ENCODE measurements around the gene PRKCA. TPM values are rescaled to one million over a fixed set of nuclear protein-coding genes. Genes with fewer than 3 reads are reported as not detected.
"Not testable (repeated sequence)": the region's sequence is repeated elsewhere in the genome, so short reads cannot be mapped to it uniquely, and the experiment has no call there.

The PRKCA gene
- total RNA-seq, 2 experiments from 2014 or later = 63.1 to 68.9 TPM

DNA sequence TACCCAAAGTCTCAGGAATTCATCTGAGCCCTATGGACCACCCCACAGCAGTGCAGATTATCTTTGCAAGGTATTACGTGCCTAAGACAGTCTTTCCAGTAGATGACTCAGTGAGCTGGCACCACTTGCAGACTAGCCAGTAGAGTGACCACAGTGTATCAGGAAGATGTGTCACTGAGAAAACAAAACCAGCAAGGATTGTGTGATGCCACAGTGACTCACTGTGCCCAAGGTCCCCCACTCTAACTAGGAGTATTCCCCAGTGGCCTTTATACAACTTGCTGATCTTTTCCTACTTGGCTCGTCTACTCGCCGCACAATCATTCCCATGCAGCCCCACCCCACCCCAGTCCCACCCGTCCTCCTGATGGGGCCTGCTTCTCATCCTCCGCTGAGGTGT lies 26.8 kb upstream of the PRKCA start:
- Mint-ChIP-seq H3K4me3 (no peak overlapping the region), H3K4me1 (peaks cover 6% of the 10 kb centered on the region), H3K27me3 (peaks cover 3% of the 10 kb centered on the region), H3K27ac (no peak overlapping the region), H3K36me3 (no peaks in the 10 kb centered on the region), H3K9me3 (ENCODE audit: low read depth) (no peaks in the 10 kb centered on the region)
- CTCF ChIA-PET = no interaction called here
- peak; percentile 47 for ATAC-seq
- DNase-seq = peak; percentile 41

DNA sequence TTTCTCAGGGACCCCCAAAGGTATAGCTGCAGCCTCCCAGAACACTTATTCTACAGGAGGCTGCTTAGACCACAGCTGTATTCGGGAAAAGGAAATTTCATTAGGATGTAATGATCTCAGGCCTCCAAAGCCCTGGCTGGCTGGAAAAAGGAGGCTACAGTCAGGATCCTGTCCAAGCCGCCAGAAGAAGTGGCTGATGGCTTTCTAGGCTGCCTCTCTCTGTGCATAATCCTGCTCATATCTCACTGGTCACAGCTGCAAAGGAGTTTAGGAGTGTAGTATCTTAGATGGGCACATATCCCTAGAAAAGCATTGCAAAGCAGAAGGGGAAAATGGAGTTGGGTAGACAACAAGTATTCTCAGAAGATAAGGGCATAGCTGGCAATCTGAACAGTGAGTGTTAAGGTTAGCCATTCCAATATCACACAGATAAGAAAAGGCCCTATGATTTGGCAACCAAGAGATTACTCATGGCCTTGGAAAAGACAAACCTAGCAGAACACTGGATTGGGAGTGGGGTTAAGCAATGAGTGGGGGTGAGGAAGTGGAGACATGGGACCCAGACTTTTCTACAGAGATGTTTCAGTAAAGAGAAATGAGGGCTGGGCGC lies 26.0 kb upstream of the PRKCA start:
- Mint-ChIP-seq H3K4me3 (no peak overlapping the region), H3K27ac (no peak overlapping the region)

DNA sequence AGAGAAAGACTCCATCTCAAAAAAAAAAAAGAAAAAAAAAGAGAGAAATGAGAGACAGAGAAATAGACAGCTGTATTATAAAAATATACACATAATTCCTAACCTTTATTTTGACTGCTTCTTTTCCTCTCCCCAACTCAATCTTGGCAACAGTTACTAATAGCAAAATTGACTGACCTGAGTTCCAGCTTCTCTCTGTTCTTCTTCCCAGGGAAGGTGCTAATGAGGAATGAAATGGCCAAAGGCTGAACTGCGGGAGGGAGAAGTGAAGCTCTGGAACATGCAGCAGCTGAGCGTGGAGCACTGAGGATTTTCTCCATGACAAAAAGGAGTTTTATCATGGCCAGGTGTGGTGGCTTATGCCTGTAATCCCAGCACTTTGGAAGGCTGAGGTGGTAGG lies 25.2 kb upstream of the PRKCA start:
- Mint-ChIP-seq H3K4me3 (no peak overlapping the region), H3K9me3 (ENCODE audit: low read depth) (no peaks in the 10 kb centered on the region), H3K4me1 (peaks cover 6% of the 10 kb centered on the region), H3K27me3 (peaks cover 3% of the 10 kb centered on the region), H3K36me3 (no peaks in the 10 kb centered on the region), H3K27ac (no peak overlapping the region)
- no peak for DNase-seq
- no peak for ATAC-seq
- CTCF ChIA-PET = no interaction called here

More for the DNA sequence above, 26.0 kb upstream of the PRKCA start:
- no peak for ATAC-seq
- no peak for DNase-seq
- CTCF ChIA-PET = no interaction called here
- peaks cover 6% of the 10 kb centered on the region for H3K4me1 Mint-ChIP-seq
- no peaks in the 10 kb centered on the region for H3K36me3 Mint-ChIP-seq
- no peaks in the 10 kb centered on the region for H3K9me3 Mint-ChIP-seq (ENCODE audit: low read depth)
- H3K27me3 Mint-ChIP-seq = peaks cover 3% of the 10 kb centered on the region

DNA sequence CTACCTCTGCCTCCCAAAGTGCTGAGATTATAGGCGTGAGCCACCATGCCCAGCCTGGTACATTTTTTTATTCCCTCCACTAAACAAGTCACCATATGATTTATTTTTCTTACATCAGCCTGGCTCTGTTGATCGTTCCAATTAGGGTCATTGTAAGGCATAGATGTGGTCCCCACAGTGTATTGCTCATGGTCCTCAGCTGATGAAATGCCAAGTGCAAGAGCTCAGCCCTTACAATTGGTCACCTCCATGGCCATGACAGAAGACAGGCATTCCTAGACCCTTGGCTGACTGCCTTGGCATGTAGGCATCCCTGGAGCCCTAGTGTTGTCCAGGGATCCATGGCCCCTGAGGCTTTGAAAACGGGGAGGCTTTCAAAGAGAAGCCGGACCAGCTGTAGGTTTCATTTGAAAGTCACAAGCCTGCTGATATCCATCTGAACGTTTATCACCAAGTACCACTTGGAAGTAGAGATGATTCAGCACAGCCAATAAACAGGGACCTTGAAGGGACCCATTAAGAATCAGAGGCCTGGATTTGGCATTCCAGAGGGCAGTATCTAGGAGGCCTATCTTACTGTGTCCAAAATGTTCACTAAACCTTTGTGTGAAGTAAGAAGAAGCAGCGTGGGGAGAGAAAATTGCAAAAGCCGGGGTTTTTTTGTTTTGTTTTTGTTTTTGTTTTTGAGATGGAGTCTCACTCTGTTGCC lies 20.6 kb upstream of the PRKCA start:
- ATAC-seq (no peak), DNase-seq (peak; percentile 15)
- H3K9me3 Mint-ChIP-seq (ENCODE audit: low read depth) = no peaks in the 10 kb centered on the region
- H3K27me3 Mint-ChIP-seq = no peaks in the 10 kb centered on the region
- H3K4me3 Mint-ChIP-seq = no peak overlapping the region
- peaks cover 6% of the 10 kb centered on the region for H3K4me1 Mint-ChIP-seq
- no peaks in the 10 kb centered on the region for H3K36me3 Mint-ChIP-seq
- no peak overlapping the region for H3K27ac Mint-ChIP-seq
- CTCF ChIA-PET = interaction anchor here (0.6 kb wide), 1 partner anchor 60 kb away, joined by 3 read pairs; no protein-coding TSS in a partner anchor

DNA sequence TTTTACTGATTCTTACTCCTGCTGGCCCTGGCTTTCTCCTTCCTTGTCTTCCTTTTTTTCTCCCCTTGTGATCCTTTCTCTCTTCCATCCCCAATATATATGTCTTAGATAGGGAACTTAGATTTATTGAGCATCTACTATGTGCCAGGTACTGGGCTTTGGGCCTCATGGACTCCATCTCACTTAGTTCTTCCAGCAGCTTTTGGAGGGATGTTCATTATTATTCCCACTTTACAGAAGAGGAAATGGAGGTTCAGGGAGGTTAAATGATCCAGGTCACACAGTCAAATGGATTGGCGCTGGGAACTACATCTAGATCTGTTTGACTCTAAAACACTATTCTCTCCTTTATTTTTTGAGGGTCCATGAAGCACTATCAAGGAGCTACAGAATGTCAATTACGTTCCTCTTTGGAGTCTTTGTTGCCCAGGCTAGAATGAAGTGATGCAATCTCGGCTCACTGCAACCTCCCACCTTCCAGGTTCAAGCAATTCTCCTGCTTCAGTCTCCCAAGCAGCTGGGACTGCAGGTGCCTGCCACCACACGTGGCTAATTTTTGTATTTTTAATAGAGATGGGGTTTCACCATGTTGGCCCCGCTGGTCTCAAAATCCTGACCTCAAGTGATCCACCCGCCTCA lies 19.0 kb upstream of the PRKCA start:
- no peak for ATAC-seq
- DNase-seq = no peak
- Mint-ChIP-seq H3K36me3 (no peaks in the 10 kb centered on the region), H3K9me3 (ENCODE audit: low read depth) (no peaks in the 10 kb centered on the region), H3K4me1 (peaks cover 6% of the 10 kb centered on the region), H3K27ac (no peak overlapping the region), H3K27me3 (no peaks in the 10 kb centered on the region), H3K4me3 (no peak overlapping the region)
- CTCF ChIA-PET = no interaction called here

DNA sequence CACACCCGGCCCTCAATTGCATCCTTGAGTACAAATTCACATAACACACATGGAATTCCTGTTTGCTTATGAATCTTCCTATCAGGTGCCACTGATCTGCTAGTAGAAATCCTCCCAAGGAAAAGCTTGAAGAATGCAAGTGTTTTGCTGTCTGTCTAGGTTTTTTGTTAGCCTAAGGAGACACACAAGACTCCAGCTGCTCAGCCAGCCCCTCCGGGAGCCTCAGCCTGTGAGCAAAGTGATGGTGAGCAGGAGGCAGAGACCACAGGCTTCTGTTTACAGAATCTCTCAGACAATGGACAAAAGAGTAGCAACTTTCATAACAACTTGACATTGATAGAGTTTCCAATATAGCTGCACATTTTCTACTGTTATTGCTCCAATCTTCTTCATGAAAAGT lies 18.4 kb upstream of the PRKCA start:
- CTCF ChIA-PET = no interaction called here
- no peaks in the 10 kb centered on the region for H3K9me3 Mint-ChIP-seq (ENCODE audit: low read depth)
- H3K4me3 Mint-ChIP-seq = no peak overlapping the region
- DNase-seq = no peak
- H3K4me1 Mint-ChIP-seq = peaks cover 6% of the 10 kb centered on the region
- H3K27ac Mint-ChIP-seq = no peak overlapping the region
- ATAC-seq = no peak
- no peaks in the 10 kb centered on the region for H3K27me3 Mint-ChIP-seq
- H3K36me3 Mint-ChIP-seq = no peaks in the 10 kb centered on the region

DNA sequence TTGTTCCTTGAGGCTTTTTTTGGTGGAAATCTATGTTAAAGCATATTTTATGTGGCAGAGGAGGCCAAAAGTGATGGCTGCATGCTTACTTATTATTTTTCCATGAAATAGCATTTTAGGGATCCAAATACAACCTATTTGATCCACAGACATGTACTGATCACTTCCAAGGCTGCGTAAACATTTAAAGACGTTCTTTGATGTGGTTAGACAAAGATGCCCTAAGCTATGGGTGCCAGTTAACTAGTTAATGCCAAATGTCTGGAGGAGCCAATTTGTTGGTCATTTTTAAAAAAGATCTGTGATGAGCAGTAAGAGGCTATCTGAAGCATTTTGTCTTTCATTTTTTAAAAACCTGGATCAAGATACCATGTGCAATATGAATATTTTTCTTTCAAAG lies 17.3 kb upstream of the PRKCA start:
- CTCF ChIA-PET = no interaction called here
- H3K36me3 Mint-ChIP-seq = no peaks in the 10 kb centered on the region
- peaks cover 7% of the 10 kb centered on the region for H3K4me1 Mint-ChIP-seq
- H3K27ac Mint-ChIP-seq = no peak overlapping the region
- H3K27me3 Mint-ChIP-seq = no peaks in the 10 kb centered on the region
- DNase-seq = no peak
- H3K9me3 Mint-ChIP-seq (ENCODE audit: low read depth) = no peaks in the 10 kb centered on the region
- no peak for ATAC-seq
- no peak overlapping the region for H3K4me3 Mint-ChIP-seq

DNA sequence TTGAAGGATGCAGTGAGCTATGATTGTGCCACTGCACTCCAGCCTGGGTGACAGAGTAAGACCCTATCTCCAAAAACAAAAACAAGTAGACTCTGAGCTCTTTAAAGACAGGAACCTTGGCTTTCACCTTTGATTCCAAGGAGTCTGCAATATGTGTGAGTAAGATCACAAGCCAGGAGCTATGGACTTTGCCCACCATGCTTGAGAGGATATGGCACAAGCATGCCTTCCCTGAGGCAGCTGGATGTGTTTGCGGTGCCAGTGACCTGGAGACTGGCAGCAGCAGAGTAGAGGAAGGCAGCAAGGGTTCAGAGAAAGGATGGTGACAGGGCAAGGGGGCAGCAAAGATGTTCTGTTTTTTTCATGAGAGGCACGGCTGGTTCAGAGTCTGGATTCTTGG lies 14.5 kb upstream of the PRKCA start:
- DNase-seq (no peak), ATAC-seq (no peak)
- H3K4me1 Mint-ChIP-seq = peaks cover 9% of the 10 kb centered on the region
- CTCF ChIA-PET = no interaction called here
- no peak overlapping the region for H3K27ac Mint-ChIP-seq
- H3K4me3 Mint-ChIP-seq = no peak overlapping the region
- no peaks in the 10 kb centered on the region for H3K9me3 Mint-ChIP-seq (ENCODE audit: low read depth)
- H3K36me3 Mint-ChIP-seq = no peaks in the 10 kb centered on the region
- H3K27me3 Mint-ChIP-seq = no peaks in the 10 kb centered on the region

DNA sequence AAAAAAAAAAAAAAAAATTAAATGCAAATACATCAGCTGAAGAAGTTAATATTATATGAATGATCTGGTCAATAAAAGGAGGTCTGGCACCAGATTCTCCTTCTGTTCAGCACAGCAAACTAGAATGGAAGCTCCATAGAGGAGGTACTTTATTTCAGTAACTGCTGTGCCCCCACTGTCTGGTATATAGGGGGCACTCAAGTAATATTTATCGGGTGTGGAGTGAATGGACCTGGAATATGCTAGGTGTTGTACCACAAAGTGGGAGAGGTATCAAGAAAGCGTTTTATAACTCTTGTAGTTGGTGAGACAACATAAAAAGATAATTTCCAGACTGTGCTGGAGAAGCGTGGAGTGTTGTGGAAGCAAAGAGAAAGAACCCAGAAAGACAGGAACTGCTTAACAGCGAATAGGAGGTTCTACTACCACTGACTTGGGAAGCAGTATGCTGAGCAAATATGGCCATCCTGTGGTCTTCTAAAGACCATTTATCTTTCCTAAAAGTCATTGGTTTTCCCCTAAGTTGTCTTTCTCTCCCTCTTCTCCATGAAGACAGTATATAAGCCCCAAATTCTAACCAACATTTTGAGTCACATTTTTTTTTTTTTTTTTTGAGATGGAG lies 12.2 kb upstream of the PRKCA start:
- DNase-seq (no peak), ATAC-seq (no peak)
- Mint-ChIP-seq H3K9me3 (ENCODE audit: low read depth) (no peaks in the 10 kb centered on the region), H3K27ac (no peak overlapping the region), H3K27me3 (no peaks in the 10 kb centered on the region), H3K36me3 (no peaks in the 10 kb centered on the region), H3K4me3 (no peak overlapping the region), H3K4me1 (peaks cover 9% of the 10 kb centered on the region)
- CTCF ChIA-PET = interaction anchor here (0.6 to 0.7 kb wide), 2 partner anchors 10 to 630 kb away, joined by 3 read pairs; no protein-coding TSS in a partner anchor

DNA sequence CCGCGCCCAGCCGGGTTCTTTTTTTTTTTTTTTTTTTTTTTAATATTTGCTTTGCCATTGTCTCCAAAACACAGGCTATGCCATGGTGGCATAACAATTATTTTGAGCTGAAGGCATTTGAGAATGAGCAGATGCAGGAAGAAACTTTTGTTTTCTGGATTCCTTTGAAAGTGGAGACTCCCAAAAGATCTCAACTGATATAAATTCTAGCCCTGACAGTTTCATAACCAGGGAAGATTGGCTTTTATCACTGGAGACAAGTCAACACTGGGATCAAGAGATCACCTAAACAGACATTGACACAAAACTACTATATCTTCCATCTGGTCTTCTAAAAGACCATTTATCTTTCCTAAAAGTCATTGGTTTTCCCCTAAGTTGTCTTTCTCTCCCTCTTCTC lies 10.1 kb upstream of the PRKCA start:
- CTCF ChIA-PET = no interaction called here
- ATAC-seq = no peak
- Mint-ChIP-seq H3K4me1 (peaks cover 3% of the 10 kb centered on the region), H3K4me3 (no peak overlapping the region), H3K27me3 (no peaks in the 10 kb centered on the region), H3K36me3 (no peaks in the 10 kb centered on the region), H3K9me3 (ENCODE audit: low read depth) (no peaks in the 10 kb centered on the region), H3K27ac (no peak overlapping the region)
- no peak for DNase-seq

DNA sequence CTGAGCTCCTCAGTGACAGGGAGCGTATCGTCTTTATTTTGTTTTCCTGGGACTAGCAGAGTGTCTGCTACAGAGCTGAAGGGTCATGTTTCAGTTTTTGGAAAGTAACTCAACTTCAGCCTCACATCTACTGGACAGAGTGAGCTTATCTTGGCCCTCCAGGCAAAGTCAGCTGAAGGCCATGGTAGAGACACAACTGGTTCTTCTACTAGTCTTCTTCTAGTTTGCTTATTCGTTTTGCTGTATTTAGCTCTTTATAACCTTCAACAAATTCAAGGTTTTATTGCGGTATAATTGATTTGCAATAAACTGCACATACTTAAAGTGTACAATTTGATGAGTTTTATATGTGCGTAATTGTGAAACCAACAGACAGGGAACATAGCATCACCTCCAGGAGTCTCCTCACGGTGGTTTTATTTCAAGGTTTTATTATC lies 6.1 kb upstream of the PRKCA start:
- DNase-seq = no peak
- H3K4me3 Mint-ChIP-seq = no peak overlapping the region
- H3K9me3 Mint-ChIP-seq (ENCODE audit: low read depth) = no peaks in the 10 kb centered on the region
- H3K4me1 Mint-ChIP-seq = peaks cover 12% of the 10 kb centered on the region
- H3K27ac Mint-ChIP-seq = no peak overlapping the region
- no peak for ATAC-seq
- CTCF ChIA-PET = no interaction called here
- peaks cover 2% of the 10 kb centered on the region for H3K36me3 Mint-ChIP-seq
- H3K27me3 Mint-ChIP-seq = peaks cover 12% of the 10 kb centered on the region

DNA sequence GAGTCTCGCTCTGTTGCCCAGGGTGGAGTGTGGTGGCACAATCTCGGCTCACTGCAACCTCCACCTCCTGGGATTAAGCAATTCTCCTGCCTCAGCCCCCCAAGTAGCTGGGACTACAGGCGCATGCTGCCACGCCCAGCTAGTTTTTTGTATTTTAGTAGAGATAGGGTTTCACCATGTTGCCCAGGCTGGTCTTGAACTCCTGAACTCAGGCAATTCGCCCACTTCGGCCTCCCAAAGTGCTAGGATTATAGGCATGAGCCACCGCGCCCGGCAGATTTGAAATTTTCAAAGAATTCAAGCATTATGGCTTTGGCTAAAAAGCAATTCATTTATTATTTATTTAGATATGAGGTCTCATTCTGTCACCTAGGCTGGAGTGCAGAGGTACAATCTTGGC lies 5.0 kb upstream of the PRKCA start:
- Mint-ChIP-seq H3K4me1 (peaks cover 16% of the 10 kb centered on the region), H3K27me3 (peaks cover 16% of the 10 kb centered on the region)
- H3K4me3 Mint-ChIP-seq; H3K36me3 Mint-ChIP-seq; H3K27ac Mint-ChIP-seq; ATAC-seq; H3K9me3 Mint-ChIP-seq (ENCODE audit: low read depth); DNase-seq: not testable (repeated sequence)
- CTCF ChIA-PET = interaction anchor here (1.4 kb wide), 1 partner anchor 269 kb away, joined by 4 read pairs; no protein-coding TSS in a partner anchor

DNA sequence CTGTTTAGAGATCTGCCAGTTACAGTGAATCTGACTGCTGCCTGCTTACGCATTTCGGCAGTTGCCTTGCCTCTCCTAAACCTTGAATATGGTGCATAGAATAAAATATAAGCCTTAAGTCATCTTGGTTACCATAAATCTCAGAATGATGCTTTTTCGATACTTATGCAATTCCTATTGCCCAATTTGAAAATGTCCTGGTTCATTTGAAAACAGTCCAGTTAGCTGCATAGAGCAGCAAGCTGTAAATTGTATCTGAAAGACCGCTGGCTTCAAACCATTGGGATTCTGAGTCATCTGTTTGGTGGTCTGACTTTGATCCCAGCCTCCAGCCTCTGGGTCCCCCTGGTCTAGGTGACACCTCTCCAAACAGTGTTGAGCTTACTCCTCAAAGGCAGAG lies 2.7 kb upstream of the PRKCA start:
- ATAC-seq (no peak), DNase-seq (no peak)
- H3K4me1 Mint-ChIP-seq = peaks cover 27% of the 10 kb centered on the region
- H3K36me3 Mint-ChIP-seq = peaks cover 13% of the 10 kb centered on the region
- no peaks in the 10 kb centered on the region for H3K9me3 Mint-ChIP-seq (ENCODE audit: low read depth)
- H3K27ac Mint-ChIP-seq = no peak overlapping the region
- H3K4me3 Mint-ChIP-seq = no peak overlapping the region
- CTCF ChIA-PET = interaction anchor here (1.3 kb wide), 1 partner anchor 104 kb away, joined by 3 read pairs; no protein-coding TSS in a partner anchor
- peaks cover 16% of the 10 kb centered on the region for H3K27me3 Mint-ChIP-seq

Measured in activated CD8-positive, alpha-beta memory T cell treated with anti-CD3 and anti-CD28 coated beads, Interleukin-2, amount 10 ng/mL, durations not matched to agents 7 days and 5 days (primary cell).